GM21528 (cell line): ENCODE results near the gene GSE1.

Experiments
- ATAC-seq: cut with Tn5 transposase; IDR thresholded peaks from one replicate; pipeline ENCODE4 v1.9.1; 2021; ENCODE audit warnings: mild to moderate bottlenecking, moderate library complexity; ENCODE audit not compliant: unreplicated experiment, low FRiP score

Gene GSE1

GRCh38 chr16:85631230-85631629, 18.1 kb downstream of the GSE1 start:
- no peak for ATAC-seq

- no peak for ATAC-seq
Observed at GRCh38 chr16:85631802-85632393, 18.8 kb downstream of the GSE1 start.

DNA sequence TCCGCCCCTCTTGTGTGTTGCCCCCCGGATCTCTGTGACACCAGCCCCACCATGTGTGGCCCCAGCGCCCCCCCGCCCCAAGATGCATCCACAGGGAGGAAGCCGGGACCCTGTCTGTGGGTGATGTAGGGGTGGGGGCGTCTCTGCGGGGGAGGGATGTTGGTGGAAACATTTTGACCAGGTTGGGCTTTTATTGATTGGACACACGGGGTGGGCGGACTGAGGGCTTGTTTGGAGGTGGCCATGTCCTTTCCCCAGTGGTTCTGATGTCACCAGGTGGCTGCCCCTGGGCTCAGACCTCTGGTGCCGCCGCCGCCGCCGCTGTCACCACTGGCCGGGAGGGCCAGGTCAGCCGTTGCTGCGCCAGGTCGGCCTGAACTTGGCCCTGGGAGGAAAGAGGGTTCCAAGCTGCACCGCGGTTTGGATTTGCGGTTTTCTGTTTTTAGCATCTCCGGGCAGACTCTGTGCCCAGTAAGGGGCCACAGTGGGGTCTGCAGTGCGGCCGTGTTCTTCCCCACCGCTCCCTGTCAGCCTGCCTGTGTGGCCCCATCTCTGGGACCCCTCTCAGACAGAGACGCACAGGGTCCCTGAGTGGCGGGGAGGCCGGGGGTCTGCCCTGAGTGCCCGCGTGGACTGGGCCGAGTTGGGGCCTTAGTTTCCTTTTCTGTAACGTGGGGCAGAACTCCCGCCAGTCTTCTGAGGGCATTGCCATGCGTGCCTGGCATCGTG, 19.8 kb downstream of the GSE1 start:
- ATAC-seq: no peak

- ATAC-seq: no peak
Observed at GRCh38 chr16:85633438-85633743, 20.3 kb downstream of the GSE1 start.

DNA sequence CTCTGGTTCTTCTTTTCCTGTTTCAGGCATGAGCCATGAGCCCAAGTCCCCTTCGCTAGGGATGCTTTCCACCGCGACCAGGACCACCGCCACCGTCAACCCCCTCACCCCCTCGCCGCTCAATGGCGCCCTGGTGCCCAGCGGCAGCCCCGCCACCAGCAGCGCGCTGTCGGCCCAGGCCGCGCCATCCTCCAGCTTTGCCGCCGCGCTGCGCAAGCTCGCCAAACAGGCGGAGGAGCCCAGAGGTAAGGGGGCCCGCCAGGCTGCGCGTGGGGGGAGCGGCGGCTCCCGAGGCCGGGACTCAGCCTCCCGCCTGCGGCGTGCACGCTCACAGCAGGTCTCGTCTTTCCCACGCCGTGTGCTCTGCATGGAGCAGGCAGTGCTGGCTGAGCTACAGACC, 20.8 kb downstream of the GSE1 start:
- ATAC-seq: no peak

GRCh38 chr16:85634747-85635544, 21.8 kb downstream of the GSE1 start:
- ATAC-seq: no peak

GRCh38 chr16:85635545-85636140, 22.5 kb downstream of the GSE1 start:
- ATAC-seq: no peak

DNA sequence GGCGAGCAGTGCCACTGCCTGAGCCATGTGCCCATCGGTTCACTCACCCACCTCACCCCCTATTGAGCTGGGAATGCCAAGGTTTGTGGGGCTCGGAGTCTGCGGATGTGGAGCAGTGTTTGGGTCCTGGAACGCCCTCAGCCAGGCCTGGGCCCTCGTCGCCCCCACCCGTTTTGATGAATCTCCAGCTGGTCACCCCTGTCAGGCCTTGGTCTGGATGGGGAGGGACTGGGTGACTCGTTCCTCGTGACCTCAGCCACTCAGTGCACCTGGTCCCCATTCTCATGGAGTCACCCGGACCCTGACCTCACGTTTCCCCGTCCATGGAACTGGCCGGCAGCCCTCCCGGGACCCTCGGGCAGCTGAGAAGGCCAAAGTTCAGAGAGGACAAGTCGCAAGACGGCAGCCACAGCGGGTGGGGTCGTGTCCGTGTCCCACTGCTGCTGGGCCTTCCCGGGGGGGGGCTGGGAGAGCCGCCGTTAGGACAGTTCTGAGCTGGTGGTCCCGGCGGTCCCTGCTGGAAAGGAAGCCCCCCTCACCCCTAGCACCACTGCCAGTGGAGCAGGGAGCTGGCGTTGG, 23.2 kb downstream of the GSE1 start:
- ATAC-seq: no peak

- ATAC-seq: no peak
Observed at GRCh38 chr16:85637061-85637807, 24.1 kb downstream of the GSE1 start.

DNA sequence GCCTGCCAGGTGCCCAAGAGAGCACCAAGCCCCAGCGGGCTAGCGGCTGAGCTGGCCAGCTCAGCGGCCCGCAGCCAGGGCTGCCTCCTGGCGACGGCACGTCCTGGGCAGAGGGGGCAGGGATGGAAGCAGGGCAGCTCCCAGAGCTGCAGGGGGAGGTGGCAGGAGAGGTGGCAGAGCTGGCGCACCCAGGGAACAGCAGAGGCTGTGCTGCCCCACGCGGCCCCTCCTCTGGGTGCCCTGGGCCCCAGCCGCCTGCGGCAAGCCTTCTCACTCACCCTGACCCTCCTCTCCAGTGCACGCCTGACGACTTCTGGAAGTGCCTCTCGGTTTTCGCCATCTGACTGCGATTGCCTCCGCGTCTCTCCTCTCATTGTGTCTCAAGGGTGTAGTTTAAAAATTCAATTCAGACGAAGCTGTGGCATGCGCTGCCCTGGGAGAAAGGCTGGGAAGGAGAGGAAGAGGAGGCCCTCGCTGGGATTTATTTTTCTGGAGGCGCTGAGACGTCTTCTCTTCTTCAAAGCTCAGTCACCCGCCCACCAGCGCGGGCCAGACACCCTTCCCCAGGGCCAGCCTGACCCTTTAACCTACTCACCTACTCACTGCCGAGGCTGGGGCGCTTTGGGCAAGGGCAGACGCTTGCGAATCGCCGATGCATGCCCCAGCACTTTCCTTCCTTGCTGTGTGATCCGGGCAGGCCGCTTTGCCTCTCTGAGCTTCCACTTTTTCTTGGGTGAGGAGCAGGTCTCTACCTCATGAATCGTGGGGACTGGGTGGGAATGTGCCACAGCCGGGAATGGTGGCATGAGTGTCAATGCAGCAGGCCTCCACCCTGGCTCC, 24.9 kb downstream of the GSE1 start:
- ATAC-seq: no peak

DNA sequence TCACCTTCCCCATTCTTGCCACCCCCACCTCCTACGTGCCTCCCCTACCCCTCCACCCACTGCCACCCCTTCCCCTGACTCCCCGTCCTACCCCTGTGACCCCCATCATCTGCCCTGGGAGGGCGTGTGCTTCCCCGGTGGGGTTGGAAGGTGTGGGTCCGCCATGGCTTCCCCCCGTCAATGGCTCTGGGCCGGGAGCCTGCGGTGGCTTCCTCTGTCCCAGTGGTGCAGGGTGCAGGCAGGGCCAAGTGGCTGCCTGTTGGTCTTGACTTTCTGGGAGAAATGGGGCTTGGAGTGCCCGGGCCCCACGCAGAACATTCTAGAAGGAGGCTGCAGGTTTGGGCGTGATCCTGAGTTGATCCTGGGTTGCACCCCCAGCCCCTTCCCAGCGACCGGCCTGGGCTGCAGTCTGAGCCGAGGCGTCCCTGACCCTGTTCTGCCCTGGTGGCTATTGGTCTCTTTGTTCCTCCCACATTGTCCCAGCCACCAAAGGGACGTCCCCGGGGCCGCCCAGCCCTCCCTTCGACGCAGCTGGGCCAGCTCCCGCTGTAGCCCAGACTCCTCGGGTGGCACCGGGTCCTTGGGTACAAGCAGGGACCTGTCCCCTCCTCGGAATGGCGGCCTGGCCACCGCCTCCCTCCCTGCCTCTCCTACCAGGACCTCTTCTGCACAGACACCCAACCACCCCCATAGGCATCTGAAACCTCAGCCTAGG, 25.7 kb downstream of the GSE1 start:
- no peak for ATAC-seq

- ATAC-seq: no peak
Observed at GRCh38 chr16:85639529-85640253, 26.6 kb downstream of the GSE1 start.

DNA sequence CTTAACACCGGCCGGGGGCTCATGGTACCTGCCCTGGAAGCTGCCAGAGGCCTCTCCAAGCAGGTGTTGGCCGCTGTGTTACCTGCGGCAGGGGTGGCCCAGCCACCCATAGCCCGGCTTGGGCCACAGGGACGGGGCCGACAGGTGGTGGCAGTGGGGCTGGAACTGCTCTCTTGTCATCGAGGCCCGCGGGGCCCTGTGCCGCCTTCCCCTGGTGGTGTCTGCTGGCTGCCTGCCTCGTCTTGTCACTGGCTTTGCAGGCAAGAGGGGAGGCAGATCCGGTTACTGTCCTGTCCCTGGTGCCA, 27.1 kb downstream of the GSE1 start:
- no peak for ATAC-seq

GRCh38 chr16:85640585-85640984, 27.5 kb downstream of the GSE1 start:
- no peak for ATAC-seq

GRCh38 chr16:85641305-85641704, 28.2 kb downstream of the GSE1 start:
- no peak for ATAC-seq

GRCh38 chr16:85641776-85642176, 28.7 kb downstream of the GSE1 start:
- no peak for ATAC-seq

DNA sequence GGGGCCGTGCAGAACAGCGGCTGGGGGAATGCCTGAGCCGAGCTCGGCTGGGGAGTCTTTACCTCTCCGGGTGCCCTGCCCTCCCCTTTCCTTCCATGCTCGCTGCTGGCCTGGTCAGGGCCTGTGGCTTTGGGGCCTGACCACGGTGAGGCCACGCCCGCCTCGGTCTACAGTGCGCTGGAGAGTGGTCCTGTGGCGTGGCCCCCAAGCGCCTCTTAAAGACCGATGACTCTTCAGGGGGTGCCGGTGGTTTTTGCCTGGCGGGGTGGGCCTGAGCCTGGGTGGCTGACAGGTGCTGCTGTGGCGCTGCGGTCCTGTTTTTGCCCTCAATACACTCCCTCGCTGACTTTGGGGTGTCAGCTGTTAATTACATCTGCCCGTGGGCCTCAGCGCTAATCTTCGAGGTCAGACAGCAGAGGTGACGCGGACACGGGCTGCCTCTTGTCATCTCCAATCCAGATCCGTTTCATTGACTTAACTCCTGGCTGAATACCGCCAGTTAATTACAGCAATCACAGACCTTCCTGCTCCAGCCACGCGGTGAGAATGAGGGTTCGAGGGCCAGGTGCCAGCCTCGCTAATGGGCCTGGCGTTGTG, 29.7 kb downstream of the GSE1 start:
- ATAC-seq: no peak

GRCh38 chr16:85643631-85644030, 30.5 kb downstream of the GSE1 start:
- ATAC-seq: no peak
